AG09319 (cell line): ENCODE data around the gene POTEC.
"Not testable (repeated sequence)": the region's sequence is repeated elsewhere in the genome, so short reads cannot be mapped to it uniquely, and the experiment has no call there.

Experiments
- DNase-seq: peaks from one replicate; pipeline ENCODE4 v3.0.0-alpha.2; 2010; ENCODE audit warnings: low read depth; ENCODE audit errors: extremely low read depth
- CTCF ChIP-seq: IDR thresholded peaks from 2 replicates; pipeline ENCODE4 v1.5.1; 2011; ENCODE audit warnings: low read depth, mild to moderate bottlenecking, inconsistent platforms, low read length, moderate library complexity

POTEC gene

GRCh38 chr18:14543446-14543964 lies at the start of gene POTEC:
Gene POTEC, minus strand, starts transcription at chr18:14543600. Its CDS starts 454 bp downstream, at chr18:14543146.
- not testable (repeated sequence) for DNase-seq

- no peak for DNase-seq
- TF ChIP-seq CTCF: no peak
Observed at GRCh38 chr18:14577971-14578370, 34.6 kb upstream of the POTEC start.

GRCh38 chr18:14559502-14559901 lies 16.1 kb upstream of the POTEC start:
- DNase-seq: not testable (repeated sequence)

- not testable (repeated sequence) for DNase-seq
Observed at GRCh38 chr18:14531659-14532058, 11.7 kb downstream of the POTEC start.

GRCh38 chr18:14510707-14511106 lies 32.7 kb downstream of the POTEC start:
- not testable (repeated sequence) for DNase-seq

GRCh38 chr18:14503691-14504090 lies 39.7 kb downstream of the POTEC start:
- DNase-seq: not testable (repeated sequence)

- DNase-seq: not testable (repeated sequence)
Observed at GRCh38 chr18:14501894-14502293, 41.5 kb downstream of the POTEC start.

- DNase-seq: not testable (repeated sequence)
Observed at GRCh38 chr18:14489256-14490014, 54.0 kb downstream of the POTEC start.

- not testable (repeated sequence) for DNase-seq
Observed at GRCh38 chr18:14488789-14489188, 54.6 kb downstream of the POTEC start.

GRCh38 chr18:14486926-14487580 lies 56.3 kb downstream of the POTEC start:
- DNase-seq: not testable (repeated sequence)

GRCh38 chr18:14479076-14479475 lies 64.3 kb downstream of the POTEC start:
- not testable (repeated sequence) for DNase-seq

- DNase-seq: not testable (repeated sequence)
Observed at GRCh38 chr18:14475520-14475919, 67.9 kb downstream of the POTEC start.

- not testable (repeated sequence) for DNase-seq
Observed at GRCh38 chr18:14474752-14475151, 68.6 kb downstream of the POTEC start.

- DNase-seq: not testable (repeated sequence)
Observed at GRCh38 chr18:14474007-14474720, 69.2 kb downstream of the POTEC start.

GRCh38 chr18:14473250-14474006 lies 70.0 kb downstream of the POTEC start:
- DNase-seq: not testable (repeated sequence)

GRCh38 chr18:14471286-14471685 lies 72.1 kb downstream of the POTEC start:
- DNase-seq: not testable (repeated sequence)

- DNase-seq: not testable (repeated sequence)
Observed at GRCh38 chr18:14470446-14470845, 73.0 kb downstream of the POTEC start.

GRCh38 chr18:14470046-14470445 lies 73.4 kb downstream of the POTEC start:
- peak; percentile 70 for DNase-seq

- not testable (repeated sequence) for DNase-seq
Observed at GRCh38 chr18:14465989-14466388, 77.4 kb downstream of the POTEC start.
